Caco-2 (cell line): Measurements from ENCODE around the gene DPP3. TPM values are rescaled to one million over a fixed set of nuclear protein-coding genes. Genes with fewer than 3 reads are reported as not detected.

ENCODE experiments used
- BruUV-seq: library from RNA; stranded (reverse); fragments of 400-500 nt; replicated peaks from 2 replicates; lab custom pipeline; 2021; lab: Mats Ljungman, UMichigan
- CTCF ChIA-PET: fragments of 300-600 bp; sonication (Branson Sonifier 250); formaldehyde crosslinking; loops from one replicate; lab custom pipeline; 2022; ENCODE audit warnings: antibody characterized with exemption; lab: Charles Lee
- POLR2A ChIA-PET: fragments of 300-600 bp; sonication (Branson Sonifier 250); formaldehyde crosslinking; loops from one replicate; lab custom pipeline; 2022; ENCODE audit warnings: antibody characterized with exemption; lab: Charles Lee
- DNase-seq, 2 experiments: peaks; one replicate each; pipeline versions ENCODE4 v3.0.0 to v3.0.0-alpha.2; 2020 to 2022
- H3K27me3 ChIP-seq: replicated peaks from 2 replicates; pipeline ENCODE4 v1.6.0; 2011; ENCODE audit warnings: low read length; ENCODE audit not compliant: control insufficient read depth, insufficient read depth
- H3K36me3 ChIP-seq: 2 replicates; pipeline ENCODE4 v1.5.1; 2011; ENCODE audit warnings: low read length; ENCODE audit not compliant: control insufficient read depth, insufficient read depth
- H3K4me1 ChIP-seq: fragments of 250-450 bp; sonication (Bioruptor Pico); 2 replicates; pipeline ENCODE4 v1.5.1; 2020; ENCODE audit warnings: mild to moderate bottlenecking
- H3K4me3 ChIP-seq: 2 replicates; pipeline ENCODE4 v1.5.1; 2011; ENCODE audit warnings: low read depth, mild to moderate bottlenecking, control low read depth, low read length
- H3K9me3 ChIP-seq: fragments of 250-450 bp; sonication (Bioruptor Pico); 2 replicates; pipeline ENCODE4 v1.5.1; 2020; ENCODE audit warnings: mild to moderate bottlenecking, moderate library complexity
- H3K27ac Mint-ChIP-seq: one replicate; pipeline ENCODE4 v1.8.0; 2022; ENCODE audit warnings: mixed read lengths; ENCODE audit not compliant: unreplicated experiment
- H3K27me3 Mint-ChIP-seq: one replicate; pipeline ENCODE4 v1.8.0; 2022; ENCODE audit warnings: mixed read lengths; ENCODE audit not compliant: insufficient read depth, unreplicated experiment
- H3K36me3 Mint-ChIP-seq: one replicate; pipeline ENCODE4 v1.8.0; 2022; ENCODE audit warnings: mild to moderate bottlenecking, mixed read lengths; ENCODE audit not compliant: insufficient read depth, unreplicated experiment
- H3K4me1 Mint-ChIP-seq: one replicate; pipeline ENCODE4 v1.8.0; 2022; ENCODE audit warnings: low read depth, mixed read lengths; ENCODE audit not compliant: unreplicated experiment
- H3K4me3 Mint-ChIP-seq: one replicate; pipeline ENCODE4 v1.8.0; 2022; ENCODE audit warnings: mild to moderate bottlenecking, moderate library complexity, mixed read lengths; ENCODE audit not compliant: unreplicated experiment
- H3K9me3 Mint-ChIP-seq: one replicate; pipeline ENCODE4 v1.8.0; 2022; ENCODE audit warnings: mixed read lengths; ENCODE audit not compliant: unreplicated experiment
- CTCF ChIP-seq, 2 experiments: fragments of 200-600 bp in 1 of 2; IDR thresholded peaks; 1 replicate in 1 of 2; 2 replicates in 1 of 2; pipeline versions ENCODE4 v1.5.1 to v1.8.0; 2011 to 2022; ENCODE audit warnings: antibody characterized with exemption in 1 of 2, control low read depth in 1 of 2, inconsistent platforms in 1 of 2, low read depth in 1 of 2, low read length in 1 of 2, mild to moderate bottlenecking in 1 of 2, moderate library complexity in 1 of 2; ENCODE audit not compliant: insufficient read depth in 1 of 2, severe bottlenecking in 1 of 2, unreplicated experiment in 1 of 2
- intact Hi-C: fragments of 100-400 bp; cut with micrococcal nuclease; formaldehyde crosslinking; loops from one replicate; pipeline ENCODE4 v1.10.0; 2022; ENCODE audit not compliant: unreplicated experiment
- total RNA-seq: library from RNA; stranded (reverse); gene quantifications from 2 replicates; pipeline ENCODE4 v1.2.3, GENCODE V29; 2022

The DPP3 gene
- total RNA-seq, 1 experiment from 2014 or later = 106 TPM

GRCh38 chr11:66484806-66485380 lies 4.7 kb downstream of the DPP3 start:
- POLR2A ChIA-PET = interaction anchor here (0.6 kb wide), 1 partner anchor 54 kb away, joined by 3 read pairs; no protein-coding TSS in a partner anchor
- peaks cover 5% of the 10 kb centered on the region; the same call in 1 of the 2 replicates for H3K36me3 ChIP-seq

GRCh38 chr11:66488957-66489356 lies 8.7 kb downstream of the DPP3 start:
- Histone ChIP-seq H3K4me3 (no peak overlapping the region), H3K9me3 (no peaks in the 10 kb centered on the region), H3K27me3 (no peaks in the 10 kb centered on the region), H3K36me3 (peaks cover 6% of the 10 kb centered on the region), H3K4me1 (peaks cover 13% of the 10 kb centered on the region; the same call in 1 of the 2 replicates)
- TF ChIP-seq CTCF (IDR thresholded peaks at IDR 0.05; ENCODE audit: insufficient read depth in 1 of 2, low read depth in 1 of 2, low read length in 1 of 2, severe bottlenecking in 1 of 2, unreplicated experiment in 1 of 2) = no peak
- Mint-ChIP-seq H3K36me3 (peaks cover 27% of the 10 kb centered on the region), H3K27me3 (no peaks in the 10 kb centered on the region), H3K27ac (no peak overlapping the region), H3K4me1 (no peaks in the 10 kb centered on the region), H3K9me3 (no peaks in the 10 kb centered on the region), H3K4me3 (no peak overlapping the region)
- POLR2A ChIA-PET = no interaction called here
- no TSS peak for BruUV-seq
- DNase-seq = no peak
- CTCF ChIA-PET = interaction anchor here (0.6 kb wide), 1 partner anchor 34 kb away, joined by 3 read pairs; no protein-coding TSS in a partner anchor
- intact Hi-C loops = no loop called here

More at GRCh38 chr11:66484806-66485380, 4.7 kb downstream of the DPP3 start:
- Histone ChIP-seq H3K4me3 (no peak overlapping the region), H3K27me3 (no peaks in the 10 kb centered on the region), H3K9me3 (no peaks in the 10 kb centered on the region), H3K4me1 (no peaks in the 10 kb centered on the region)
- CTCF ChIA-PET = interaction anchor here (0.6 to 1.4 kb wide), 4 partner anchors 37 to 885 kb away, joined by 3 to 7 read pairs (median 5); partner anchors contain the start of genes CCDC87, CCS and MRPL11
- no peak for TF ChIP-seq CTCF (IDR thresholded peaks at IDR 0.05; ENCODE audit: insufficient read depth in 1 of 2, low read depth in 1 of 2, low read length in 1 of 2, severe bottlenecking in 1 of 2, unreplicated experiment in 1 of 2)
- Mint-ChIP-seq H3K4me1 (peaks cover 15% of the 10 kb centered on the region), H3K27me3 (no peaks in the 10 kb centered on the region), H3K4me3 (no peak overlapping the region), H3K9me3 (no peaks in the 10 kb centered on the region), H3K27ac (no peak overlapping the region), H3K36me3 (peaks cover 38% of the 10 kb centered on the region)
- BruUV-seq = no TSS peak
- no peak for DNase-seq
- intact Hi-C loops = no loop called here

GRCh38 chr11:66489636-66490035 lies 9.4 kb downstream of the DPP3 start:
- Histone ChIP-seq H3K9me3 (no peaks in the 10 kb centered on the region), H3K36me3 (peaks cover 6% of the 10 kb centered on the region), H3K4me1 (peaks cover 14% of the 10 kb centered on the region; the same call in 1 of the 2 replicates), H3K4me3 (no peak overlapping the region), H3K27me3 (no peaks in the 10 kb centered on the region)
- Mint-ChIP-seq H3K4me1 (no peaks in the 10 kb centered on the region), H3K36me3 (peaks cover 30% of the 10 kb centered on the region), H3K9me3 (no peaks in the 10 kb centered on the region), H3K27me3 (no peaks in the 10 kb centered on the region), H3K4me3 (no peak overlapping the region), H3K27ac (no peak overlapping the region)
- DNase-seq = no peak
- ChIA-PET POLR2A (no interaction called here), CTCF (interaction anchor here (0.6 kb wide), 1 partner anchor 33 kb away, joined by 3 read pairs; no protein-coding TSS in a partner anchor)
- no TSS peak for BruUV-seq
- TF ChIP-seq CTCF (IDR thresholded peaks at IDR 0.05; ENCODE audit: insufficient read depth in 1 of 2, low read depth in 1 of 2, low read length in 1 of 2, severe bottlenecking in 1 of 2, unreplicated experiment in 1 of 2) = no peak
- intact Hi-C loops = no loop called here
